Endothelial cell (in vitro differentiated cells): Measurements from ENCODE around the gene ADCY1. TPM values are rescaled to one million over a fixed set of nuclear protein-coding genes. Genes with fewer than 3 reads are reported as not detected.

Source experiments
- DNase-seq: peaks from one replicate; pipeline ENCODE4 v3.0.0; 2021; ENCODE audit warnings: low spot score
- H3K27ac Mint-ChIP-seq: one replicate; pipeline ENCODE4 v1.8.0; 2021; ENCODE audit warnings: mixed read lengths, inconsistent platforms; ENCODE audit not compliant: unreplicated experiment
- H3K27me3 Mint-ChIP-seq: one replicate; pipeline ENCODE4 v1.8.0; 2021; ENCODE audit warnings: mild to moderate bottlenecking, moderate library complexity, mixed read lengths, inconsistent platforms; ENCODE audit not compliant: unreplicated experiment
- H3K36me3 Mint-ChIP-seq: one replicate; pipeline ENCODE4 v1.8.0; 2021; ENCODE audit warnings: mild to moderate bottlenecking, low read depth, mixed read lengths, inconsistent platforms; ENCODE audit not compliant: unreplicated experiment
- H3K4me1 Mint-ChIP-seq: one replicate; pipeline ENCODE4 v1.8.0; 2021; ENCODE audit warnings: mild to moderate bottlenecking, mixed read lengths, inconsistent platforms; ENCODE audit not compliant: unreplicated experiment
- H3K4me3 Mint-ChIP-seq: one replicate; pipeline ENCODE4 v1.8.0; 2021; ENCODE audit warnings: mild to moderate bottlenecking, mixed read lengths, inconsistent platforms; ENCODE audit not compliant: unreplicated experiment
- H3K9me3 Mint-ChIP-seq: one replicate; pipeline ENCODE4 v1.8.0; 2021; ENCODE audit warnings: mixed read lengths, inconsistent platforms; ENCODE audit not compliant: unreplicated experiment
- total RNA-seq: library from RNA; stranded (reverse); fragmentation: NEBNext Ultra II Directional; extraction: Animal tissue kit (Norgen Biotek cat#: 25700); gene quantifications from one replicate; pipeline ENCODE4 v1.2.1, GENCODE V29; 2021; ENCODE audit not compliant: unreplicated experiment
- TF ChIP-seq, protein P1 (sequence below): fragments of 200-600 bp; sonication (generic); IDR thresholded peaks from one replicate; pipeline ENCODE4 v1.5.0; 2021; ENCODE audit warnings: antibody characterized with exemption; ENCODE audit not compliant: unreplicated experiment

The ADCY1 gene
- total RNA-seq, 1 donor from 2014 or later: 50.7 TPM

DNA sequence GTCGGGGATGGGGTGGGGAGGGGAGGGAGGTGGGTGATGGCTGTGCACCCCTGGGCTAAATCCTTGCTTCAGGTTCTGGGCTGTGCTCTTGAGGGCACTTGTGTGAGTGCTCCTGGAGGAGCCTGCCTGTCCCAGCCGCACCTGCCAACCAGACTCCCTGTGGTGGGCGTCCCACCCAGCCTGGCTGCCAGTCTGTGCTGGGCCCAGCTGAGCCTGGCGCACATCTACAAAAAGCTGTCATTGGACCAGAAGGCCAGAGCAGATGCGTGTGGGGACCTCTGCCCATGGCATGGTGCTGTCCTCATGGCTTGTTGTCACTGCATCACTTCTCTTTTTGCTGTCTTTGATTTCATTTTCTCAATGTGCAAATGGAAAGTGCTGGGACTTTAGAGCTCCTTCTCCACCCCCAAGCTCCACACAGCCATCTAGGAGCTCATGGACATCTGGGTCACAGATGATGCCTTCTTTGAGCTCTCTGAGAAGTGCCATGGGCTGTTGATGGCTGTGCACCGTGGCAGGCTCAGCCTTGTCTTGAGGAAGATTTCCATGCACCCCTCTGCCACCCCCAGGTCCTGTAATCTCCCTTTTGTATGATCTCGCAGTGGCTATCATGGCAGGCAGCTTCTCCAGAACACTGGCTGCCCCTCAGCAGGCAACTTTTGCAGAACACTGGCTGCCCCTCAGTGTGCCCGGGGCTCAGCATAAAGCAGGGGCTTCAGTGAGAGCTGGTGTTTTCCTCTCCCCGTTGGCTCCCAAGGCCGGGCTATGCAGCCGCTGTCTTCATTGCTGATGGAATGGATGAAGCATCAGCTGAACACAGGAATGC, 83.9 kb downstream of the ADCY1 start:
- peaks cover 34% of the 10 kb centered on the region for H3K36me3 Mint-ChIP-seq
- H3K27me3 Mint-ChIP-seq: peaks cover 15% of the 10 kb centered on the region
- DNase-seq: no peak
- no peaks in the 10 kb centered on the region for H3K9me3 Mint-ChIP-seq
- H3K4me3 Mint-ChIP-seq: no peak overlapping the region
- no peak overlapping the region for H3K27ac Mint-ChIP-seq
- peaks cover 15% of the 10 kb centered on the region for H3K4me1 Mint-ChIP-seq
- TF ChIP-seq, protein P1, sequence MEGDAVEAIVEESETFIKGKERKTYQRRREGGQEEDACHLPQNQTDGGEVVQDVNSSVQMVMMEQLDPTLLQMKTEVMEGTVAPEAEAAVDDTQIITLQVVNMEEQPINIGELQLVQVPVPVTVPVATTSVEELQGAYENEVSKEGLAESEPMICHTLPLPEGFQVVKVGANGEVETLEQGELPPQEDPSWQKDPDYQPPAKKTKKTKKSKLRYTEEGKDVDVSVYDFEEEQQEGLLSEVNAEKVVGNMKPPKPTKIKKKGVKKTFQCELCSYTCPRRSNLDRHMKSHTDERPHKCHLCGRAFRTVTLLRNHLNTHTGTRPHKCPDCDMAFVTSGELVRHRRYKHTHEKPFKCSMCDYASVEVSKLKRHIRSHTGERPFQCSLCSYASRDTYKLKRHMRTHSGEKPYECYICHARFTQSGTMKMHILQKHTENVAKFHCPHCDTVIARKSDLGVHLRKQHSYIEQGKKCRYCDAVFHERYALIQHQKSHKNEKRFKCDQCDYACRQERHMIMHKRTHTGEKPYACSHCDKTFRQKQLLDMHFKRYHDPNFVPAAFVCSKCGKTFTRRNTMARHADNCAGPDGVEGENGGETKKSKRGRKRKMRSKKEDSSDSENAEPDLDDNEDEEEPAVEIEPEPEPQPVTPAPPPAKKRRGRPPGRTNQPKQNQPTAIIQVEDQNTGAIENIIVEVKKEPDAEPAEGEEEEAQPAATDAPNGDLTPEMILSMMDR: no peak

GRCh38 chr7:45658716-45659495, 84.7 kb downstream of the ADCY1 start:
- TF ChIP-seq, protein P1: no peak
- H3K36me3 Mint-ChIP-seq: peaks cover 36% of the 10 kb centered on the region
- H3K27me3 Mint-ChIP-seq: peaks cover 15% of the 10 kb centered on the region

GRCh38 chr7:45659496-45660139, 85.5 kb downstream of the ADCY1 start:
- Mint-ChIP-seq H3K27ac (no peak overlapping the region), H3K4me1 (peaks cover 17% of the 10 kb centered on the region), H3K9me3 (no peaks in the 10 kb centered on the region), H3K36me3 (peaks cover 36% of the 10 kb centered on the region), H3K27me3 (peaks cover 17% of the 10 kb centered on the region), H3K4me3 (peak overlapping the region; percentile 25)
- no peak for DNase-seq
- TF ChIP-seq, protein P1: no peak

More at GRCh38 chr7:45658716-45659495, 84.7 kb downstream of the ADCY1 start:
- H3K27ac Mint-ChIP-seq: no peak overlapping the region
- no peak for DNase-seq
- H3K4me3 Mint-ChIP-seq: no peak overlapping the region
- no peaks in the 10 kb centered on the region for H3K9me3 Mint-ChIP-seq
- peaks cover 15% of the 10 kb centered on the region for H3K4me1 Mint-ChIP-seq

- peaks cover 33% of the 10 kb centered on the region for H3K36me3 Mint-ChIP-seq
- H3K27me3 Mint-ChIP-seq: peaks cover 17% of the 10 kb centered on the region
- peak overlapping the region; percentile 59 for H3K27ac Mint-ChIP-seq
- no peaks in the 10 kb centered on the region for H3K9me3 Mint-ChIP-seq
- TF ChIP-seq, protein P1: no peak
- DNase-seq: no peak
- H3K4me1 Mint-ChIP-seq: peaks cover 12% of the 10 kb centered on the region
- H3K4me3 Mint-ChIP-seq: peak overlapping the region; percentile 15
Measured at GRCh38 chr7:45660201-45660900, 86.2 kb downstream of the ADCY1 start.
